RWPE2 (cell line): ENCODE results near the gene ACO1.

ENCODE experiments used
- ATAC-seq: fragments of 200-7000 bp; cut with Tn5 transposase; 3 replicates; pipeline ENCODE4 v1.9.1; 2021; ENCODE audit warnings: low read depth
- DNase-seq: peaks from one replicate; pipeline ENCODE4 v3.0.0-alpha.2; 2020; ENCODE audit warnings: low spot score
- H3K27ac ChIP-seq: fragments of 450-650 bp; 2 replicates; pipeline ENCODE4 v1.5.1; 2017; ENCODE audit warnings: mild to moderate bottlenecking; ENCODE audit not compliant: poor library complexity, severe bottlenecking
- H3K27me3 ChIP-seq: fragments of 250-450 bp; sonication (Bioruptor Pico); 2 replicates; pipeline ENCODE4 v1.5.1; 2021; ENCODE audit warnings: mild to moderate bottlenecking, moderate library complexity; ENCODE audit not compliant: insufficient read depth, poor library complexity, severe bottlenecking
- H3K36me3 ChIP-seq: fragments of 250-450 bp; sonication (Bioruptor Pico); 2 replicates; pipeline ENCODE4 v1.5.1; 2020; ENCODE audit warnings: low read depth, mild to moderate bottlenecking, moderate library complexity
- H3K4me1 ChIP-seq: fragments of 250-450 bp; sonication (Bioruptor Pico); 2 replicates; pipeline ENCODE4 v1.5.1; 2021; ENCODE audit warnings: mild to moderate bottlenecking, moderate library complexity; ENCODE audit not compliant: insufficient read depth, poor library complexity, severe bottlenecking
- H3K4me3 ChIP-seq: fragments of 250-450 bp; sonication (Bioruptor Pico); 2 replicates; pipeline ENCODE4 v1.5.1; 2021; ENCODE audit warnings: mild to moderate bottlenecking, moderate library complexity; ENCODE audit not compliant: severe bottlenecking
- H3K9me3 ChIP-seq: fragments of 250-450 bp; sonication (Bioruptor Pico); 2 replicates; pipeline ENCODE4 v1.5.1; 2021; ENCODE audit warnings: mild to moderate bottlenecking, moderate library complexity; ENCODE audit not compliant: severe bottlenecking
- TF ChIP-seq, protein P1 (sequence below): fragments of 450-650 bp; IDR thresholded peaks from one replicate; pipeline ENCODE4 v1.5.1; 2017; ENCODE audit warnings: mild to moderate bottlenecking, moderate library complexity; ENCODE audit not compliant: poor library complexity, severe bottlenecking

Gene ACO1

DNA sequence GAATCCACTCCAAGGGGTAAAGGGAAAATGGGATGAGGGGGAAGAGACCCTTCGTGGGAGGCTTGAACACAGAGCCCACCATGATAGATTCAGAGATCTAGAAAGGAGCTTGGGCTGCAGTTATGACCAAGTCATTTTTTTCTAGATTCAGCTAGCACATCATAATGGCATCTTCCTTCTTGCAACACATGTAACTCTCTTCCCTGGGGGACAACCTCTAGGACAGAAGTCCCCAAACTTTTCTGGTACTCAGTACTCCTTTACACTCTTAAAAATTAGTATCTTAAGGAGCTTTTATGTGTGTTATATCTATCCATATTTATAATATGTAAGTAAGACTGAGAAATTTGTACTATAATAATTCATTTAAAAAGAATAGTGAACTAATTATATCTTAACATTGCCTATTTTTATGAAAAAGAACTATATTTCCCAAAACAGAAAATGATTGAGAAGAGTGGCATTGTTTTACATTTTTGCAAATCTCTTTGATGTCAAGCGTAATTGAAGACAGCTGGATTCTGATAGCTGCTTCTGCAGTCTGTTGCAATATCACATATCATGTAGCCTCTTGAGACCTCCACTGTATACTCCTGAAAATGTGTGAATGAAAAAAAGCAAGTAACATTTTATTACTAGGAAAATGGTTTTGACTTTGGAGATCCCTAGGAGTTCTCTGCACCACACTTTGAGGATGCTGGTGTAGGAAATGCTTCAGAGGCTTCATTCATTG lies 875 bp downstream of the ACO1 start:
- DNase-seq = no peak
- peak overlapping the region; percentile 24 for H3K27ac ChIP-seq

DNA sequence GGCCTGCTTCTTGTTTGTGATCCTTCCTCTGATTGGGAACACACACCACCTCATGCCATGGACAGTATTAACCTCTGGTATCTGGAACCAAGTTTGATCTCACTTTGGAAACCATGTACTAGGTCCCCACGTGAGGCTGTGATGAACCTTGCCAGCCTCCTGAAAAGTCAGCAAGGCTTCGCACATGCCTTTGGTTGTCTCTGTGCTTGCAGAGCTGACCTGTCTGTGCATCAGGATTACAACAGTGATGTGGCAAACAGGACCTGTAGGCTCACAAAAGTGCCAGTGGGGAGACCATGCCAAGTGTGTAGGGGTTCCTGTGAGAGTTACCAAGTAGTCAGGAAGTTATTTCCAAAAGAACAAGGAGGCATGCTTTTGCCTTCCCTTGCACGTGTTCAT lies 1.4 kb downstream of the ACO1 start:
- Histone ChIP-seq H3K27ac (no peak overlapping the region), H3K27me3 (no peaks in the 10 kb centered on the region), H3K9me3 (no peaks in the 10 kb centered on the region), H3K36me3 (no peaks in the 10 kb centered on the region), H3K4me1 (no peaks in the 10 kb centered on the region), H3K4me3 (no peak overlapping the region)
- no peak for DNase-seq
- TF ChIP-seq, protein P1, sequence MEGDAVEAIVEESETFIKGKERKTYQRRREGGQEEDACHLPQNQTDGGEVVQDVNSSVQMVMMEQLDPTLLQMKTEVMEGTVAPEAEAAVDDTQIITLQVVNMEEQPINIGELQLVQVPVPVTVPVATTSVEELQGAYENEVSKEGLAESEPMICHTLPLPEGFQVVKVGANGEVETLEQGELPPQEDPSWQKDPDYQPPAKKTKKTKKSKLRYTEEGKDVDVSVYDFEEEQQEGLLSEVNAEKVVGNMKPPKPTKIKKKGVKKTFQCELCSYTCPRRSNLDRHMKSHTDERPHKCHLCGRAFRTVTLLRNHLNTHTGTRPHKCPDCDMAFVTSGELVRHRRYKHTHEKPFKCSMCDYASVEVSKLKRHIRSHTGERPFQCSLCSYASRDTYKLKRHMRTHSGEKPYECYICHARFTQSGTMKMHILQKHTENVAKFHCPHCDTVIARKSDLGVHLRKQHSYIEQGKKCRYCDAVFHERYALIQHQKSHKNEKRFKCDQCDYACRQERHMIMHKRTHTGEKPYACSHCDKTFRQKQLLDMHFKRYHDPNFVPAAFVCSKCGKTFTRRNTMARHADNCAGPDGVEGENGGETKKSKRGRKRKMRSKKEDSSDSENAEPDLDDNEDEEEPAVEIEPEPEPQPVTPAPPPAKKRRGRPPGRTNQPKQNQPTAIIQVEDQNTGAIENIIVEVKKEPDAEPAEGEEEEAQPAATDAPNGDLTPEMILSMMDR = no peak
- ATAC-seq = no peak

More for the DNA sequence above, 875 bp downstream of the ACO1 start:
- TF ChIP-seq, protein P1 = no peak
- Histone ChIP-seq H3K36me3 (no peaks in the 10 kb centered on the region), H3K9me3 (no peaks in the 10 kb centered on the region), H3K4me1 (no peaks in the 10 kb centered on the region), H3K27me3 (no peaks in the 10 kb centered on the region), H3K4me3 (peak overlapping the region; percentile 87)
- no peak; the same call in 2 of the 3 replicates for ATAC-seq

DNA sequence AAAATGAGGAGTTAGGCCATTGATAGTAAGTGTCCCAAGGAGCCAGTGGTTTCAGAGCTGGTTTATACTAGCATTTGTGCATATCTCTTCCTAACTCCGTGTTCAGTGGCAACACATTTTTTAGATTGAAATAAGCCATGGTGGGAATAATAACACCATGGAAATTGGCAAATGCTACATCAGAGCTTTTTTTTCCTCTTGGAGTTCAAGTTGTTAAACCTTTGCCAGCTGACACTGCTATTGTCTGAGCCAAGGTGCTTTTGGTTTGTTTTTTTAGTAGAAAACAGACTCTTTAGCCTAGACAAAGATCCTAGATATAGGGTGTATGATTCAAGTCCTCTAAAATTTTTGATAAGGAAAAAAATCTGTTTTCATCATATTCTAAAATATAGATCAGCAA lies 2.8 kb downstream of the ACO1 start:
- DNase-seq (no peak), ATAC-seq (no peak)
- Histone ChIP-seq H3K4me1 (no peaks in the 10 kb centered on the region), H3K27ac (no peak overlapping the region), H3K36me3 (no peaks in the 10 kb centered on the region), H3K9me3 (no peaks in the 10 kb centered on the region), H3K4me3 (no peak overlapping the region), H3K27me3 (no peaks in the 10 kb centered on the region)
- TF ChIP-seq, protein P1 = no peak

DNA sequence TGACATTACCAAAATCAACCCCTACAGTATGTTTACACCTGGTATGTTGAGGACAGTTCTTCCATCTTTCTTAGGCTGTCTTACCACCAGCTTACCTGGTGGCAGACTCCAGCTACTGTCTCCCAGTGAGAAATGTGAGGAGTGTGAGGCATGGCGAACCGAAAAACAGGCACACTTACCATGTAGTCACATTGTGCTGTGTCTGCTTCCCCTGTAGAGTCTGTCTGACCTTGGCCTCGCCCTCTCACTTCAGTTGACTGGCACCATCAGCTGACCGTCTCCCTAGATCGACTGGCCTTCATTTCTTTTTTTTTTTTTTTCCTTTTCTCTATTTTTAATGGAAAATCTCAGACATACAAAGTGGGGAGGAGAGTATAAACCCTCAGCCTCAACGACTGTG lies 4.9 kb downstream of the ACO1 start:
- Histone ChIP-seq H3K9me3 (no peaks in the 10 kb centered on the region), H3K4me1 (peaks cover 2% of the 10 kb centered on the region), H3K4me3 (no peak overlapping the region), H3K27me3 (no peaks in the 10 kb centered on the region), H3K27ac (no peak overlapping the region), H3K36me3 (0 out of 2 replicates have a peak, but pooled peaks cover 3% of the 10 kb centered on the region)
- DNase-seq (no peak), ATAC-seq (no peak)
- TF ChIP-seq, protein P1 = no peak

DNA sequence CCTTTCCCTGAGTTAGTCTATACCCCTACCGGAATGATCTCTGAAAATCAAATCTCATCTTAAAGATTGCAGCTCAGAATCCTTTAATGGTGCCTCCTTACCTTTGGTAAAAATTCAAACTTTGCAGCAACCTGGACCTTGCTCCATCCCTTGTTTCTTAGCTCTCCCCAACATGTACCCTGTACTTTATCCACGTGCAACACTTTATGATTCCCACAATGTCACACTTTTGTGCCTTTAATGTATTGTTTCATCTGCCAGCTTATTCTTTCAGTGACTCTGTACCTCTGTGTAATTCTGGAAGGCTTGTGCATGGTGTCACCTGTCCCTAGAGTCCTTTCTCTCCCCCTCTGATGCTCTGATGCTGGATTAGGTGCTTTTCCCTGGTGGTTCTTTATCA lies 9.5 kb downstream of the ACO1 start:
- H3K27ac ChIP-seq = peak overlapping the region; percentile 84
- no peaks in the 10 kb centered on the region for H3K27me3 ChIP-seq
- H3K4me3 ChIP-seq = no peak overlapping the region
- H3K9me3 ChIP-seq = no peaks in the 10 kb centered on the region
- H3K36me3 ChIP-seq = 0 out of 2 replicates have a peak, but pooled peaks cover 3% of the 10 kb centered on the region
- DNase-seq (no peak), ATAC-seq (no peak)
- TF ChIP-seq, protein P1 = no peak
- peaks cover 24% of the 10 kb centered on the region for H3K4me1 ChIP-seq
